T1000 (cell line): ENCODE data around the gene MB21D2.

Experiments used
- DNase-seq: peaks from one replicate; lab custom pipeline; 2025; ENCODE audit warnings: mixed read lengths; lab: John Stamatoyannopoulos, UW

Gene MB21D2

DNA sequence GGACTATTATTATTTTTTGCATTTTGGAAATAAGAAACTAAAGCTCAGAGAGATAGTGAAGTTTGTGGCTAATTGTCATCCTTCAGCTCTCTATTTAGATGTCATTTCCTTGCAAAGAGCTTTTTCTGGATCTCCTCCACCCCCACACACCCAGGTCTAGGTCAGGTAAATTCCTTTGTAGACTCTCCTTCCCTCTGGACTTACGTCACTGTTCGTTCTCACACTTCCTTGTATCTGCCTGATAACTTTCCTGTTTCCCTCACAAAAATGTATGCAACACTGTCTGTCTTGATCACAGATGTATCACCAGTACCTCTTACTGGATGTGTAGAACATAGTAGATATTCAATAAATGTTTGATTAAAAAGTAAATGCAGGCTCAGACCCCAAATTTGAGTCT is 6.1 kb upstream of the MB21D2 start:
- no peak for DNase-seq

DNA sequence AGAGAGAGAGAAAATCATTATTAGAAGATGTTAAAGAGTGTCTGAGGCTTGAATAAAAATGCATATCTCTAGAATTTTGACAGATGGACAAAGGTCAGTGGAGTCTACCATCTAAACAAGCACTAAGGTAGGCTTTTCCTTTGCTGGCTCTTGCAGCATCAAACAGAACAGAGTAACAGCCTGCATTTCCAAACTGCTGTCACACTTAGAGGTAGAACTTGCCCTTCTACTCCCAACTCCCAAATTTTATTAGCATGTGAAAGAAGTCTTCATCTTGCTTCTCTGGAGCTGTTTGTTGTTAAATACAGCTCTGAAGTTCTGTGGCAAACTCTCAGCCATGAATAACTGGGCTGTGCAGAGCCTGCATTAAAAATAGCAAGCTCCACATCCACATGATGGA is 4.1 kb upstream of the MB21D2 start:
- DNase-seq = no peak

DNA sequence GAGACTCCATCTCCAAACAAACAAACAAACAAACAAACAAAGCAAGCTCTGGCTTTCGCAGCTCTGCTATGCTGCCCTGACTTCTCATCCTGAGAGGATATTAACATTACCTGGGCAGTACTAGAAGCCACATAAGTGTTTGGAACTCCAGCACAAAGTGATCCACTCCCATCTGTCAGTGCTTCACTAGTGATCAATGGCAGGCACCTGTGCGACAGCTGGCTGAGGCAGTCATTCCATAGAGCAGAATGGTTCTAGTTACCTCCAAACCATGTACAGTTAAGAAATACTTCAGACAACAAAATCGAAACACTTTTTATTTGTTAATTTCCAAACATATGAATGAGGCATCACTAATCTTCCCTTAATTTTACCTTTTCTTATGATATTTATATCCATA is 2.8 kb upstream of the MB21D2 start:
- DNase-seq = no peak

DNA sequence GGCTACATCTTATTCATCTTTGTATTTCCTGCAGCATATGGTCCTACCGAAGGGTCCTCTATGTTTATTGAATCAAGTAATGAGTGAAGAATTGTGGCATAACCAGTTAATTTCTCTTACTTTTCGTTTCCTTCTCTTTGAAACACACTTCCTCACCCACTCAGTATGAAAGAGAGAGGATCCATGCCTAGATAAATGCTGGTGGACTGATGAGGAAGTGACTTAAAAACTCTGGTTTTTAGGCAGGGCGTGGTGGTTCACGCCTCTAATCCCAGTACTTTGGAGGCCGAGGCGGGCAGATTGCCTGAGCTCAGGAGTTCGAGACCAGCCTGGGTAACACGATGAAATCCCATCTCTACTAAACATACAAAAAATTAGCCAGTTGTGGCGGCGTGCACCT is 2.2 kb upstream of the MB21D2 start:
- no peak for DNase-seq

DNA sequence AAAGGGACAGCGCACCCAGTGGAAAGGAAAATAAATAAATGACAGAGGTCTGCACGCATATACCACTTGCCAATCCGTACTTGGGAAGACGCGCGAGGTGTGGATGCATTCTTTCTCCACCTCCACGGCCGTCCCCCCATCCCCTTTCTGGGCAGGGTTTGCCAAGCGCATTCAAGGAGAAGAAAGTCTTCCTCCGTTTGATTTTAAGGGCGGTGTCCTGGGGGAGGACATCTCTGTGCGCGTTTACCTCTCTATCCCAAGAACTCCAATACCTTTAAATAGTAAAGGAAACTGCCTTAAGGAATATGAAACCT is 576 bp upstream of the MB21D2 start:
- no peak for DNase-seq

DNA sequence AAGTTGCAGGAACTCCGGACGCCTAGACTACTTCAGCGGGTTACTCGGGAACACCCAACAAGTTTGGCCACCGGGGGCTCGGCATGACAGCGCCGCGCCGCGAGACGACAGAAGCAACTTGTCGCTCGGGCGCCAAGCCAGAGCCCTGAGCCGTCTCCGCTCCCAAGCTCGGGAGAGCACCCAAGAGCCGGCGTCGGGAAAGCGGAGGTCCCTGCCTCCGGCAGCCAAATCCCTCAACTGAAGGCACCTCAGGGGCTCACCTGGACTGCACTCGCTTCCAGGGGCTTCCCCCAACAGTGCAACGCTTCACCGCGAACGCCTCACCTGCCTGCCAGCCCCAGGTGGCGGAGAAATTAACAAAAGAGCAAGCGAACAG is 640 bp downstream of the MB21D2 start:
- DNase-seq = no peak

DNA sequence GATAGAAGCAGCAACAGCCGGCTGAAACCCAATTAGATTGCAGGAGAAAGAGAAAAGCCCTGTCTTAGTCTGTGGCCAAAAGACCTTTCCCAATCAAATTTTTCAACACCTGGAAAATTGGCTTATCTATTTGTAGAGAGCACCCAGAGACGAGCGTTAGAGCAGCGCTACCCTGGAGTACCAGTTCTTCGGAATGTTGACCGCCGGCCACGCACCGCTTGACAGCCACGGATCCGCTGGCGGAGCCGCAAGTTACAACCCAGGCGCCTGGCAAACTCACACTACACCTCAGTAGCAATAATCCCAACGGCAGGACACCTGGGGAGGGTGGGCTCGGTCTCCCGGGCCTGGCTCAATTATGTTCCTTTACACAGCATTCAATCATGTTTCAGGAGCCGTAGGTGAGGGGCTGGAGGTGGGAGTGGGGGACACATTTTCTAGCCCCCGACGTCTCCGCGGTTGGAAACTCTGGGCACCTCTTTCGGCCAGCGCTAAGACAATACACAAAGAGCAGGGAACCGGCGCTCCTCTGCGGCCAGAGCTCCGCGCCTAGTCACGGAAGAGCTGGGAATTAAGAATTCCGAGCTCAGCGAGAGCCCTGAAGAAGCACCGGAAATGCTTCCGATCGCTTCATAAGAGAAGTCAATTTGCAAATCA is 1.2 kb downstream of the MB21D2 start:
- DNase-seq = no peak

DNA sequence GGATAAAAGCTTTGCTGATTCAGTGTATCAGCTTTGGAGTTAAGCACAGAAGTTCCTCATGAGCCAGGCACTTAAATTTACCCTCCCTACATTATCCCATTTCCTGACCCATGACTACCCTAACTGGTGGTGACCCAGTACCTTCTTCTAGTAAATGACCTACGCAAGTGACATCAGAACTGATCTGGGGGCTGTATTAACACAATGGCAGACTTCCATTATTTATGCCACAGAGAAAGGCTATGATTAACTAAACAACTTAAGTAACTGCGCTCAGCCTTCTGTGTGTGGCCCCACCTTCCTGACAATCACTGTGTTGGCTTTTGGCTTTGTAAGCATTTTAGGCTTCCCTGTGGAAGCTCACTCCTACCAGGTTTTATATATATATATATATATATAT is 1.9 kb downstream of the MB21D2 start:
- no peak for DNase-seq

DNA sequence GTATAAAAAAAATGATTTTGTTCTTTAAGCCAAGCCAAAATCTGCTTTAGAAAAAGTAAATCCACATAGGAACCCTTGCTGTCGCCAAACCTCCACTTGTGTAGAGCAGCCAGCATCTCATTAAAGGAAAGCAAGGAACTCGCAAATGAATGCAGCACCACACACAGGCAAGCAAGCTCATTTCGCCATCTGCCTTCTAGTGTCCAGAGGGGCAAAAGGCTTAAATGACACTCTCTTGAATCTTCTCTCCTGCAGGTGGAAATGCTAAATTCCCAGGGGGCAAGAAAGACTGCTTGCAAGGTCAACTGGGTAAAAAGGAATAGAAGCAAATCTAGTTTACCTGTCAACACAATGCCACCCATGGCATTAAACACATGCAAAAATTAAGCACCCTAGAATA is 2.4 kb downstream of the MB21D2 start:
- no peak for DNase-seq

DNA sequence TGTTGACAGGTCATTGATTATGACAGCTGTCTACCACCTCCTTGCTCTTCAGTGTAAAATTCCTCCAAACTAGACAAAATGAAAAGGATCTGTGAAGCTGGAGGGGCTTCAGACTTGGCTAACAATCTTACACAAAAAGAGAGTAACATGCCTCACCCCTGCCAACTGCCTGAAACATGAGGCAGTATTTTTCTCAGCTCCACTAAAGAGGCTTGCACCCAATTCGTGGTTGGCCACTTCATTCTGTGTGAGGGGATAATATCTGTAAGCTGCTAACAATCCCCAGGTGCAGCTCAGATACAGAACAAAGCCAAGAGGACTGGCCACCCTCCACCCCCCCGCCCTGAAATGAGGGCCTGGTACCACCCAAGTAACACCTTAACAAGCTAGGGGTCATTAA is 2.8 kb downstream of the MB21D2 start:
- no peak for DNase-seq

DNA sequence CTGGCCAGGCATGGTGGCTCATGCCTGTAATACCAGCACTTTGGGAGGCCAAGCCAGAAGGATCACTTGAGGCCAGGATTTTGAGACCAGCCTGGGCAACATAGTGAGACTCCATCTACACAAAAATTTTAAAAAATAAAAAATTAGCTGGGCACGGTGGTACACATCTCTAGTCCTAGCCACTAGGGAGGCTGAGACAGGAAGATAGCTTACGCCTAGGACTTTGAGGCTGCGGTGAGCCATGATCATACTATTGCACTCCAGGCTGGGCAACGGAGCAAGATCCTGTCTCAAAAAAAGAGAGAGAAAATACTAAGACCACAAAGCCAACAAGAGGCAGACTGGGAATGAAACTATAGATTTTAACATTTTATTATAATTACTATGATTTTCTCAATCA is 4.1 kb downstream of the MB21D2 start:
- no peak for DNase-seq

DNA sequence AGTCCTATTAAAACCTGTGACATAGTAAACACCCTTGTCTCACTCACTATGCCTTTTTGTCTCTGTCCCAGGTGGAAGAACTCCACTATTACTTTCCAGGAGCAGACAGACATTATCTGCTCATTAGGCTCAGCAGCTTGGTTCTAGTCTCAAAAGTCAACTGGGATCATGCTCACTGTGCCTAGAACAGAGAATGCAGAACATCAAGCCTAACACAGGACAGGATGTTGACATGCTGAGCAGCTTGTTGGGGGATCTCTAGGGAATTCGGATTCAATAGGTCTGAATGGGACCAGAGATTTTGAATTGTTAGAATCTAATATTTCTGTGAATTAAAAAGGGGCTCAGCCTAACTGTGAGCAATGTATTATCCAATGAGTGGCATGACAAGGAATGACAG is 6.4 kb downstream of the MB21D2 start:
- no peak for DNase-seq

DNA sequence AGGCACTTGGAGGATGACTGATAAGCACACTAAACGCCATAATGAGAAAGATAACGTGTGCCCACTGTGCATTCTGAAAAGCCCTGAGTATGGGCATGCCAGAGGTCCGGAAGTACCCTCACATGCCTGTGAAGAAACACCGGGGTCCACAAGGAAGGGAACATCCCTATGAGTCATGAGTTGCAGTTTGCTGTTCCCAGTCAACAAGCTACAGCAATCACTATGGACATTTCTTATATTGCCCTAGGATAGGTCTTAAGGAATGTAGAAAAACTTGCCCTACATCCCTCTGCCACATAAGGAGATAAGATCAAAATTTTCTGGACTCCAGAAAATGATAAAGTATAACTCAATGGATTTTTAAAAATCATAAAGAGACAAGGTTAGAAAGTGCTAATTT is 9.9 kb downstream of the MB21D2 start:
- DNase-seq = no peak

DNA sequence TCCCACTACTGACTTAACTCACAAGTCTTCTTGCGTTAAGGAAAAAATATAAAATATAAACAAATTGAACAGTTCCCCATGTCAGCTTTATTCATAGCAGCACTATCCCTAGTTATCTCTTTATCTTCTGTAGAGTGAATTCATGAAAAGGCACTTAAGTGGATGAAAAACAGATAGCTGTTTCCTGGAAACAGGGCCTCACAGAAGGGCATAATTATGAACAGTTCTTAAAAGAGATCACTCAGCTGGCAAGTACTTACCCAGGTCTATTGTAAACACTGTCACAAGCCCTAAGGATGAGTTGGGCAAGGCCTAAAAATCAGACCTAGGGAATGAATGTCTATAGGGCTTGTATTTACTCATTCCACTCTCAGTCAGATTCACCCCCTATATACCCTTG is 10.7 kb downstream of the MB21D2 start:
- no peak for DNase-seq

DNA sequence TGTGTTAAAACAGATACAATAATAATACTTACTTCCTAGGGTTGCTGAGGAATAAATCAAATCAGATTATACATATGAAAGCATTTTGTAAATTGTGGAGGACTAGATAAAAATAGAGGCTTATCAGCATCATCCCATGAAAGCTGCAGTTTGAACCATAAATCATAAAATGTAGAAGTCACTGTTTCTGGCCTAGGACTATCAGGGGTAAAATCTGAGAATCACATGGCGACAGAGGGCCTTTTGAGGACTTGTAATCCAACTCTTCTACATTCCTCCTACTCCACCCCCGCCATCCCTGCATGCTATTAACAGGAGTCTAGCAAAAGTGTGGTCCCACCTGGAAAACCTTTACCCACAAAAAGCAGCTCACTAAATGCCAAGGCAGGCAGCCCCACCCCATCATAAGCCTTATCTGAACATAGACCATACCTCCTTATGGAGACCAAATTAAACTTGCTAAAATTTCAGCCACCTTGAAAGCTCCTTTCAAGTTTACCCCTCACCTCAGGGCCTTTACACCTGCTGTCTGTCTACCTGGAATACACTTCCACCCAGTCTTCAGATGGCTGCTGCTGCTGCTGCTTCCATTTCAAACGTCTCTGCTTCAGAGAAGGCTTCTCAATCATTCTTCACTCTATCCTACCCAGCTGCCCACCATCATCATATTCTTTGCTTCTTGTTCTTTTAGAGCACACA is 11.5 kb downstream of the MB21D2 start:
- no peak for DNase-seq

DNA sequence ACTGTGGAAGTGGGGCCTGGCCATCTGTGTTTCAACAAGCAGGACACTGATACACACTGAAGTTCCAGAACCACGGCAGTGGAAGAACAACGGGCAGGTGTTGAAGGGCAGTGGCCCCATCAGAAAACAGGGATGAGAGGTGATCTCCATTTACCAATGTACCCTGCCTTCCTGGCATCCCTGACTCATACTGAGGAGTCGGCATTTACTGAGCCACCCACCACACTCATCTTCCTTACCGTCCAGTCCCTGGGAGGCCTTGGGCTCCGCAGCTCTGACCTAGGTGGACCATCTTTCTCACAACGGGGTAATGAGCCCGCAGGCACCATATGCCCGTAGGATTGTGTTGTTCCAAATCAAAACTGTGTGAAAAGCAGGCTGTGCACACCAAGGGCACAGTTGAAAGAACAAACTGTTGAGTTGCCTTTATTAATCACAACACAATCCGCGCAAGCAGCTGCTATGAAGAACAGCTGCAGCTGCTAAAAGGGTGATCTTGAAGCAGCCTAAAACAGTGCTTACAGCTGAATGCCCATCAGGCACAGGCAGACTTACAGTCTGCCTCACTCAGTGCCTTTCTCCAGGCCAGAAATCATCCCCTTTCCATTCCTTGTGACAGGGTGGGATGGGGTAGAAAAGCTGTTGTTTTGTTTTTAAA is 12.9 kb downstream of the MB21D2 start:
- DNase-seq = no peak

DNA sequence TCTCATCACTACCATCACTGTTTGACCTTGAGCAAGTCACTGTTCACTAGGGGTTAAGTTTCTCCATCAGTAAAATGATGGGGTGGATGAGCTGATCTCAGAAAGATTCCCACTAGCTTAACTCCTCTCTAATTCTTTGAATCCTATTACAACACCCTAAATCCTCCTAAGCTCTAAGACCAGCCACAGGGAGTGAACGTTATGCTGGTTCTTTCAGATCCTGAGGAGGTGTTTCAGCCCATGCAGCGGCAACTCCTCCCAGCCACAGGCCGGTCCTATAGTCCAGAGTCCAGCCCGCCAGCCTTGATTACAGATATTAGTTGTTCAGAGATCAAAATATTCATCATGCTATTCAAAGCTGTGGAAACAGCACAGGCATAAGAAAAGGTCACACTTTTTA is 15.1 kb downstream of the MB21D2 start:
- DNase-seq = no peak

DNA sequence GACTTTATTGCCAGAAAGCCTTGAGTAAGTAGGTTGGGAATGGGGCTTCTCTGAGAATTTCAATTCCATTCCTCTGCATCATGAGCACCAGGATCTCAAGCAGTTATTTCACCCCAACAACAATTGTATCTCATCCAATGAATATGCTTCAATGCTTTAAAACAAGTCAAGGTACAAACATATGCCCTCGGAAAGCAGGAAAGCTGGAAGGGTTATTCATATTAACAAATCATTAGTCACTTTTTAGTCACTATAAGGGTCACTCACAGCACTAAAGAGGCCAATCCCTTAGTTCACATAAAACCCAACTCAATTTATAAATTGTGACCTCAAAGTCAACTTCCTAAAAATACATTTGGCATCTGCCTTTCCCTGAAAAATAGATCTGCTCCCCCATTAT is 16.2 kb downstream of the MB21D2 start:
- DNase-seq = no peak

DNA sequence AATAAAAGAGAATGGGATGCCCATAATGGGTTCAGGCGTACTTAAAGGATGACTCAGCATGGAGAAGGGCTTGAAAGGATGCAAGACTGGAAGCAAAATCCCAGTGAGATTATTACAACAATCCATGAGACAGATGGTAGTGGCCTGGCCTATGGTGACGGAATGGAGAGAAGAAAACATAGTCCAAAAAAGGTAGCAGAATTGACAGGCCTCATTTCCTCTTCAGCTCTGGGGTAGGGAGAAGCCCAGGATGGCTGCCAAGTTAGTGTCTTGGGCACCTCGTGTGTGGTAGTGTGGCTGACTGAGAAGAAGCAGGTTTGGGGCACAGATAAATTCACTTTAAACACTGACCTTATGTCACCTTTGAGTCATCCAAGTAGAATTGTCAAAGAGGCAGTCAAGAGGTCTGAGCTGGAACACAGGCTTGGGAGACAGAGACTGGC is 18.1 kb downstream of the MB21D2 start:
- DNase-seq = peak; percentile 54

DNA sequence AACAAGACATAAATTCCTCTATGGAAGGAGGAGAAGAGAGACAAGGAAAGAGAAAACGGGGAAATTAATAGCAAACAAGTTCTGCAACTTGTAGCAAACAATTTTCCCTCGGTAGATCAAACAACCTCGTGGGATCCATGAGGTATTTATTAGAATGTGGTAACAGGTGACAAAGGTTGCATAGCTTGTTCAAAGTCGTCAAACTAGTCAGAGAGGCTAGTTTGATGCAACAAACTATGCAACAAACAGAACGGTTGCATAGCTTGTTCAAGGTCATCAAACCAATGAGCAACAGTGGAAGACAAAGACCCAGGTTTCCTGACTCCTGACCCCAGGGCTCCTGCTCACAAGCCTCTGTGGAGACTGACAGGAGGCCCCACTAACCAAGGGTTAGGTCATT is 20.7 kb downstream of the MB21D2 start:
- no peak for DNase-seq

DNA sequence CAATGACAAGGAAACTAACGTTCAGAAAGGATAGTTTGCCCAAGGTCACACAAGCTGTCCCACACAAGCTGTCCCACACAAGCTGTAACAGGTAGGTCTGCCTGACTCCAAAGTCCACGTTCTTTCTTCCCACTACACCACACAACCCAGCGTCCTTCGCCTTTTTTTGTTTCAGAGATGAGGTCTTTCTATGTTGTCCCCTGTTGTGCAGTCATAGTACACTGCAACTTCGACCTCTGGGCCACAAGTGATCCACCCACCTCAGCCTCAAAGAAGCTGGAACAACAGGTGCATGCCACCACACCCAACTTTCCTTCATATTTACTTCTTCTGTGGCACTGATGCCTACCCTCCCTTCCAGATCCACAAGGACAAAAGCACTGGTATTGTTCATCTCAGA is 21.4 kb downstream of the MB21D2 start:
- DNase-seq = no peak

DNA sequence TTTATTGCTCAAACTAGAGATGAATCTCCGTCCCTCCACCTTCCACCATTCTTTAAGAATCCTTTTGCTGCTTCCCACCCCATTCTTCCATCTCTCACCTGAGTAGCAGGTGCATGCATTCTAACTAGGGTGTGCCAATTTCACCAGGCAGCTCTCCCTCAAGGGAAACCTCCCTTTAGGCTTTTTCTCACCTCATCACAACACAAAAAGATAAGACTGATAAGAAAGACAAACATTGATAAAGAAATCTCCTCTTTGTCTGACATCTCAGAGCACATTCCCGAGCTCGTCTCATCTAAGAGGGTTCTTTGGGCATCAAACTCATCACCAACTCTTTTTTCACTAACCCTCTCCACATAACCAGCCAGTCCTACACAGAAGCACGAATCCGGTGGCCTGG is 23.0 kb downstream of the MB21D2 start:
- DNase-seq = no peak

DNA sequence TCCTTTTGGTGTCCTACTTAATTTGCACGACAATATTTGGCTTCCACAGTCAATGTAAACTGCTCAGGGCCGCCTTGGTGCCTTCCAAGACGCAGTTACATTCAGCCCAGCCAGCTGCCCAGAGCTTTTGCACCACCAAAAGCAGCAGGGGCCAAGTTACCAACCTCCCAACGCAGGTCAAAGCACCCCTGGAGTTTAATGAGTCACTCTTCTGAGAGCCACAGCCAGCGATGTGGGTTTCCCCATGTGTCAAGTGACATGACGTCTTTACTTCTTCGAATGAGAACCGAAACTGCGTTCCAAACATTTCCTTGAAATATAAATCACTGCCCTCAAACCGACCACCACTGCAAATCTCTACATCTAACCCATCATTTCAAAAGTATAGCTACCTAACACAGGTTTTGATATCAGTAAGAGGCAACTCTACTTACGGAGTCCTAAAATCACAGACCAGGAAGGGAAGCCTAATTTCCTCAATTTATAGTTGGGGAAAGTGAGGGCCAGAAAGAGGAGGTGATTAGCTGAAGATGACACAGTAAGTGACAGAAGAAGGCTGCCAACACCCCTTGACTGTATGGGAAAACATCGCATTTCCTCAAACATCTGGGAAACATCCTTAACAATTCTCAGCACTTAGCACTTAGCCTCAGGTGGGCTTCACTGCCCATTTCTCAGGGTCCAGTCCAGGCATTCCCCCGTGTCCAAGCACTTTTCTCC is 24.5 kb downstream of the MB21D2 start:
- DNase-seq = peak; percentile 71
